ENCODE data around the gene OTX1. TPM values are rescaled to one million over a fixed set of nuclear protein-coding genes. Genes with fewer than 3 reads are reported as not detected.
A peak's percentile ranks its signal among the peaks of the same experiment; 100 is the strongest.

Gene OTX1
- total and polyA plus RNA-seq, 9 of the 15 experiments (the other 6 are each of a cell fraction or from before 2014, with no cell fraction given), result 0.18 to 7.1 (median 0.58) TPM

- peak; percentile 52; the same call in 1 of the 2 replicates for TF ChIP-seq CEBPB (tag; IDR thresholded peaks at IDR 0.05)
- TF ChIP-seq MAX (CRISPR knock-in tag; IDR thresholded peaks at IDR 0.05), result no peak
- no peak for TF ChIP-seq ZNF431 (CRISPR knock-in tag; IDR thresholded peaks at IDR 0.05)
- TF ChIP-seq ZNF639 (CRISPR knock-in tag; conservative IDR thresholded peaks at IDR 0.05 in 1 of 2, IDR thresholded peaks at IDR 0.05 in 1 of 2), result no peak
- no peak for TF ChIP-seq SMARCA5 (IDR thresholded peaks at IDR 0.05)
- no peak for TF ChIP-seq KHSRP (IDR thresholded peaks at IDR 0.05)
- TF ChIP-seq DLX4 (CRISPR knock-in tag; IDR thresholded peaks at IDR 0.05), result no peak
- TF ChIP-seq ZNF644 (tag; IDR thresholded peaks at IDR 0.05; ENCODE audit: low read depth), result 0 out of 2 replicates have a peak, but pooled peaks have one; percentile 25
- TF ChIP-seq SOX6 (IDR thresholded peaks at IDR 0.05), result 0 out of 2 replicates have a peak, but pooled peaks have one; percentile 19
- no peak for TF ChIP-seq GABPB2 (CRISPR knock-in tag; conservative IDR thresholded peaks at IDR 0.05)
- TF ChIP-seq ARID2 (IDR thresholded peaks at IDR 0.05), result no peak
- no peak for TF ChIP-seq ZNF717 (CRISPR knock-in tag; IDR thresholded peaks at IDR 0.05)
- no peak for TF ChIP-seq KDM1A (IDR thresholded peaks at IDR 0.05)
- no peak for TF ChIP-seq POLR2AphosphoS5 (IDR thresholded peaks at IDR 0.05; ENCODE audit: control insufficient read depth, insufficient read depth, low read depth, low read length)
- no peak for TF ChIP-seq ZNF232 (CRISPR knock-in tag; IDR thresholded peaks at IDR 0.05)
- peak; percentile 41; the same call in 1 of the 2 replicates for TF ChIP-seq JUND (IDR thresholded peaks at IDR 0.05; ENCODE audit: borderline replicate concordance, low read depth, low read length)
- TF ChIP-seq JUND (tag; IDR thresholded peaks at IDR 0.05; ENCODE audit: borderline replicate concordance, low read depth, low read length), result peak; percentile 41; the same call in 1 of the 3 replicates
- TF ChIP-seq ELF2 (CRISPR knock-in tag; IDR thresholded peaks at IDR 0.05), result no peak
- TF ChIP-seq CHD1 (IDR thresholded peaks at IDR 0.05; ENCODE audit: low read length), result no peak
- TF ChIP-seq IFI16 (CRISPR knock-in tag; IDR thresholded peaks at IDR 0.05), result no peak
- no peak for TF ChIP-seq ZNF707 (CRISPR knock-in tag; conservative IDR thresholded peaks at IDR 0.05)
- no peak for TF ChIP-seq ATF6 (CRISPR knock-in tag; IDR thresholded peaks at IDR 0.05)
Observed at GRCh38 chr2:63041592-63041991, 9.0 kb upstream of the OTX1 start (continued).
